GM12865 (cell line): ENCODE measurements around the gene DTWD2.
"Not testable (repeated sequence)": the region's sequence is repeated elsewhere in the genome, so short reads cannot be mapped to it uniquely, and the experiment has no call there.

Experiments used
- DNase-seq: peaks from one replicate; pipeline ENCODE4 v3.0.0; 2010; ENCODE audit warnings: low read depth
- H3K4me3 ChIP-seq: 2 replicates; pipeline ENCODE4 v1.5.1; 2011; ENCODE audit warnings: mild to moderate bottlenecking, low read depth, low read length, control low read depth
- TF ChIP-seq, protein P1 (sequence below): IDR thresholded peaks from 2 replicates; pipeline ENCODE4 v1.5.1; 2011; ENCODE audit warnings: low read length, control low read depth, low read depth, inconsistent platforms; ENCODE audit not compliant: insufficient read depth; ENCODE audit errors: missing control alignments

Gene DTWD2

DNA sequence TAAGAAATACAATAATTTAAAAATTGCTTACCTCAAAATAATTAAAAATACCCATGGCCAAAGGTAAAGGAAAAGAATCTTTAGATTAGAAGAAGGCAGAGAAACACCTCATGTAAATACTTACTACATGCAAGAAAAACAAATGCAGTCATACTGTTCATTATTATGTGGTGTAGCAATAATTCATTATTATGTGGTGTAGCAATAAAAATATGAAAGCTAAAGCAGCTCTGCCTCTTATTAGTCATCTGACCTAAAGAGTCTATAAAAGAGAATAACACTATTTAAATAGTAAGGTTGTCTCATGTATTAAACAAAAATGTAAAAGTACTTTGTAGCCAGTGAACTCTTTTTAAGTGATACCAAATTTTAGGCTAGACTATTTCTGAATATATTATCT lies 6.6 kb downstream of the DTWD2 start:
- TF ChIP-seq, protein P1, sequence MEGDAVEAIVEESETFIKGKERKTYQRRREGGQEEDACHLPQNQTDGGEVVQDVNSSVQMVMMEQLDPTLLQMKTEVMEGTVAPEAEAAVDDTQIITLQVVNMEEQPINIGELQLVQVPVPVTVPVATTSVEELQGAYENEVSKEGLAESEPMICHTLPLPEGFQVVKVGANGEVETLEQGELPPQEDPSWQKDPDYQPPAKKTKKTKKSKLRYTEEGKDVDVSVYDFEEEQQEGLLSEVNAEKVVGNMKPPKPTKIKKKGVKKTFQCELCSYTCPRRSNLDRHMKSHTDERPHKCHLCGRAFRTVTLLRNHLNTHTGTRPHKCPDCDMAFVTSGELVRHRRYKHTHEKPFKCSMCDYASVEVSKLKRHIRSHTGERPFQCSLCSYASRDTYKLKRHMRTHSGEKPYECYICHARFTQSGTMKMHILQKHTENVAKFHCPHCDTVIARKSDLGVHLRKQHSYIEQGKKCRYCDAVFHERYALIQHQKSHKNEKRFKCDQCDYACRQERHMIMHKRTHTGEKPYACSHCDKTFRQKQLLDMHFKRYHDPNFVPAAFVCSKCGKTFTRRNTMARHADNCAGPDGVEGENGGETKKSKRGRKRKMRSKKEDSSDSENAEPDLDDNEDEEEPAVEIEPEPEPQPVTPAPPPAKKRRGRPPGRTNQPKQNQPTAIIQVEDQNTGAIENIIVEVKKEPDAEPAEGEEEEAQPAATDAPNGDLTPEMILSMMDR, result no peak

DNA sequence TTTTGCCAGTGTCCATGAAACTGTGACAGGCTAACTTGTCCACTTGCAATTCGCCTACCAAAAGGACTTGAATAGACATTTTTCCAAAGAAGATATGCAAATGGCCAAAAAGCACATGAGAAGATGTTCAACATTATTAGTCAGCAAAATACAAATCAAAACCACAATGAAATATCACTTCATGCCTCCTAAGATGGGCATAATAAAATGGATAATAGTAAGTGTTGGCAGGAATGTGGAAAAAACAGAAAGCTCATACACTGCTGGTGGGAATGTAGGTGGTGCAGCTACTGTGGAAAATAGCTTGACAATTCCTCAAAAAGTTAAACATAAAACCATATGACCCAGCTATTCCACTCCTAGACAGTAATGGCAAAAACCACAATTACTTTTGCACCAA lies 7.9 kb downstream of the DTWD2 start:
- DNase-seq, result no peak
- TF ChIP-seq, protein P1, result no peak
- H3K4me3 ChIP-seq, result no peak overlapping the region

More for the DNA sequence above, 6.6 kb downstream of the DTWD2 start:
- no peak for DNase-seq
- H3K4me3 ChIP-seq, result no peak overlapping the region

DNA sequence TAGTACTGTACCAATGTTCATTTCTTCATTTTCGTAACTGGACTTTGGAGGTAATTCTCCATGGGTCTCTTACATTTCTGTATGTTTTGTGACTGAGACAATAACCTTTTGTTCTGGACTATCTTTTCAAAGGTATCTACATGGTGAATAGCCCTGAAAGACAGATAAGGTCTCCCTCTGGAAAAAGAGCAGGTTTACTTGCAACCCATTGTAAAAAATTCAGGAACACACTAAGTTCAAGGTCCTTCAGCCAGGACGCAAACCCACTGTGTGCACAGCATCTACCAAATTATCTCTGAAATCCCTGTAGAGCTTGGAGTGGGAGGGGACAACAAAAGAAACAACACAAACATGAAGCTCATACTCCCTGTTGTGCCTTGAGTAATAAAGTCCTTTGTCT lies 8.3 kb downstream of the DTWD2 start:
- no peak overlapping the region for H3K4me3 ChIP-seq
- no peak for DNase-seq
- TF ChIP-seq, protein P1, result no peak

DNA sequence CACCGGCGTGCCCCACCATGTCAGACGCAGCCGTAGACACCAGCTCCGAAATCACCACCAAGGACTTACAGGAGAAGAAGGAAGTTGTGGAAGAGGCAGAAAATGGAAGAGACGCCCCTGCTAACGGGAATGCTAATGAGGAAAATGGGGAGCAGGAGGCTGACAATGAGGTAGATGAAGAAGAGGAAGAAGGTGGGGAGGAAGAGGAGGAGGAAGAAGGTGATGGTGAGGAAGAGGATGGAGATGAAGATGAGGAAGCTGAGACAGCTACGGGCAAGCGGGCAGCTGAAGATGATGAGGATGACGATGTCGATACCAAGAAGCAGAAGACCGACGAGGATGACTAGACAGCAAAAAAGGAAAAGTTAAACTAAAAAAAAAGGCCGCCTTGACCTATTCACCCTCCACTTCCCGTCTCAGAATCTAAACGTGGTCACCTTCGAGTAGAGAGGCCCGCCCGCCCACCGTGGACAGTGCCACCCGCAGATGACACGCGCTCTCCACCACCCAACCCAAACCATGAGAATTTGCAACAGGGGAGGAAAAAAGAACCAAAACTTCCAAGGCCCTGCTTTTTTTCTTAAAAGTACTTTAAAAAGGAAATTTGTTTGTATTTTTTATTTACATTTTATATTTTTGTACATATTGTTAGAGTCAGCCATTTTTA lies 14.4 kb downstream of the DTWD2 start:
- DNase-seq, H3K4me3 ChIP-seq: not testable (repeated sequence)

DNA sequence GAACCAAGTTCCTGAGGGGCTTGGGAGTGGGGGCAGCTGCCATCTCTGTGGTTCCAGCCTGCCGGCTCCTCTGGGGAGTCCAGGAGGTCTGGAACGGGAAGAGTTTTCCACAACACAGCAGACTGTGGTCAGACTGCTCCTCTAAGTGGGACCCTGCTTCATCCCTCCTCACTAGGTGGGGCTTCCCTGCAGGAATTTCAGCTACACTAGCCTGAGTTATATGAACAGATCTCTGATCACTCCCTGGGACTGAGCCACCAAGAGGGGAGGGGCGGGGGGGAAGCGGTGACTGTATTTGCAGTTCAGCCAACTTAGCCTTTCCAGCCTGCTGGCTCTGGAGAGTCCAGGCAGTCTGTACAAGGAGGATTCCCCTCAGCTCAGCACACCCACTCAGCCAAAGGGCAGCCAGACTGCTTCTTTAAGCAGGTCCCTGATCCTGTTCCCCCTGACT lies 19.4 kb downstream of the DTWD2 start:
- no peak overlapping the region for H3K4me3 ChIP-seq
- DNase-seq, result no peak
- TF ChIP-seq, protein P1, result no peak

DNA sequence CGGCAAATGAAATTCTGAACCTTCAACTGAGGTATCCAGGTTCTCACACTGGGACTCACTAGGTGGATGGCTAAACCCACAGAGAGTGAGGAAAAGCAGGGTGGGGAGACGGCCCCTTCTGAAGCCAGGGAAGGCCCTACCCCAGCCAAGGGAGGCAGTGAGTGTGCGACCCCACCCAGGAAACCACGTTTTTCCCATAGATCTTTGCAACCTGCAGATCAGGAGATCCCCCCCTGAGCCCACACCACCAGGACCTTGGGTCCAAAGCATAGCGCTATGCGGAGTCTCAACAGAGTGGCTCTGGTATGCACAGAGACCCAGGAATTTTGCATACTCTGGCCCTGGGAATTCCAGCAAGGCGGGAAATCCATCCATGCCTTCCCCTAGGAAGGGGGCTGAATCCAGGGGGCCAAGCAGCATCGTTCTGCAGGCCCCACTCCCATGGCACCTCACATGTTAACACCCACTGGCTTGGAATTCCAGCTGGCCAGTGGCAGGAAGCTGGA lies 19.9 kb downstream of the DTWD2 start:
- DNase-seq, result no peak
- TF ChIP-seq, protein P1, result no peak

DNA sequence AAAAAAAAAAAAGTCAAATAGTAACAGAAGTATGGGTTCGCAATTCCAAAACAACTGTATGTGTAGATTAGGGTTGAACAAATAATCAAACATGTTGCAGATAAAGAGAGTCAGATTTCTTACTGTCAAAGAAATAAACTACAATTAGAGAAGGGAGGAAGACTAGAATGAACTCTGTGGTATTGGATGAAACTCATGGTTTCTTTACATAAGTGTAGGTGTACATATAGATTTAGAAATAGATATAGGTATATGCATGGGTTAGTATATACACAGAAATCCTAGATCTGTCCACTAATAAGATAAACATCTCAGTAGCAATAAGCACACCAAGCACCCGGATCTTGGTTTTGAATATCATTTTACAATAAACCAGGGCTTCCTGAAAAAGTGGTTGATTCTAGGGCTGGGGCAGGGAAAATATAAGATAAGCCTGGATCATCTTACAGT lies 21.3 kb downstream of the DTWD2 start:
- no peak for DNase-seq
- TF ChIP-seq, protein P1, result no peak

More for the DNA sequence above, 19.9 kb downstream of the DTWD2 start:
- no peak overlapping the region for H3K4me3 ChIP-seq

More for the DNA sequence above, 21.3 kb downstream of the DTWD2 start:
- no peak overlapping the region for H3K4me3 ChIP-seq
